ENCODE measurements around the gene STAT4.

STAT4 gene

DNA sequence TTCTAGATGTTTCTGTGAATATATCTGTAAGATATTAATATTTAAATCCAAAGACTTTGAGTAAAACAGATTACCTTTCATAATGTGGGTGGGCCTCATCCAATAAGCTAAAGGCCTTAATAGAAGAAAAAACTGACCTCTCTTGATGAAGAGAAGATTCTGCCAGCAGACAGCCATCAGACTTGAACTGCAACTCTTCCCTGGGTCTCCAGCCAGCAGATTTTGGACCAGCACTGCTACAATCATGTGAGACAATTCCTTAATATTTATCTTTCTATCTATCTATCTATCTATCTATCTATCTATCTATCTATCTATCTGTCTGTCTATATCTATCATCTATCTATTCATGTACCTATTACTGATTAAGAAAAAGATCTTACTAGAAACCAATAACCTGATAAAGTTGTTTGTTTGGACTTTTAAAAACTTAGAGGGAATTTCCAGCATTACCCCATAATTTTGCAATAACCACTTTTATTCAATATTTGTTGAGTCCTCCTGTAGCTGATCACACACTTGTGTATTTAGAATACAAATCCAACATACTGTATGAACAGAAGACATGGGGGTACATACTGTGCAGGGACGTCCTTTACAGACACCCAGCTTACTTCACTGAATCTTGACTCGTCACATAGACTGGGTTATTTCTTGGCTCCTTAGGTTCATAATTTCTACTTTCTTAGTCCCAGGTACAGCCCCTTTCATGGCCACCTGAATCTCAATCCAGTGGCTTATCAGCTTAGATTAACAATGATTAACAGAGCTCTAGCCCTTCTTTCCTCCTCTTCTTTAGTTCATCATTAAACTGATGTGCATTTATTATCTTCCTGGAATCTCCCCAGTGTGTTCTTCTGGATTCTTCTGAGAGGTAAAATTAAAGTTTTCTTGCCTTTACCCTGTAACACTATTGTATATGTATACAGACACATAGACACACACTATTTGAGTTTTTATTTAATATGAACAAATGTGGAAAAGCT lies 27.2 kb upstream of the STAT4 start:
- no peak for DNase-seq (ENCODE audit: low read depth)
- H3K4me3 ChIP-seq (ENCODE audit: low read depth, low read length), result no peak overlapping the region
- TF ChIP-seq, protein P1, sequence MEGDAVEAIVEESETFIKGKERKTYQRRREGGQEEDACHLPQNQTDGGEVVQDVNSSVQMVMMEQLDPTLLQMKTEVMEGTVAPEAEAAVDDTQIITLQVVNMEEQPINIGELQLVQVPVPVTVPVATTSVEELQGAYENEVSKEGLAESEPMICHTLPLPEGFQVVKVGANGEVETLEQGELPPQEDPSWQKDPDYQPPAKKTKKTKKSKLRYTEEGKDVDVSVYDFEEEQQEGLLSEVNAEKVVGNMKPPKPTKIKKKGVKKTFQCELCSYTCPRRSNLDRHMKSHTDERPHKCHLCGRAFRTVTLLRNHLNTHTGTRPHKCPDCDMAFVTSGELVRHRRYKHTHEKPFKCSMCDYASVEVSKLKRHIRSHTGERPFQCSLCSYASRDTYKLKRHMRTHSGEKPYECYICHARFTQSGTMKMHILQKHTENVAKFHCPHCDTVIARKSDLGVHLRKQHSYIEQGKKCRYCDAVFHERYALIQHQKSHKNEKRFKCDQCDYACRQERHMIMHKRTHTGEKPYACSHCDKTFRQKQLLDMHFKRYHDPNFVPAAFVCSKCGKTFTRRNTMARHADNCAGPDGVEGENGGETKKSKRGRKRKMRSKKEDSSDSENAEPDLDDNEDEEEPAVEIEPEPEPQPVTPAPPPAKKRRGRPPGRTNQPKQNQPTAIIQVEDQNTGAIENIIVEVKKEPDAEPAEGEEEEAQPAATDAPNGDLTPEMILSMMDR (IDR thresholded peaks at IDR 0.05; ENCODE audit: low read depth, low read length), result no peak
- TF ChIP-seq POLR2A (IDR thresholded peaks at IDR 0.05; ENCODE audit: extremely low read depth, insufficient read length) (no peak), MYC (IDR thresholded peaks at IDR 0.05; ENCODE audit: low read depth, low read length) (no peak)
- TF ChIP-seq, protein P2, sequence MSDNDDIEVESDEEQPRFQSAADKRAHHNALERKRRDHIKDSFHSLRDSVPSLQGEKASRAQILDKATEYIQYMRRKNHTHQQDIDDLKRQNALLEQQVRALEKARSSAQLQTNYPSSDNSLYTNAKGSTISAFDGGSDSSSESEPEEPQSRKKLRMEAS (IDR thresholded peaks at IDR 0.05; ENCODE audit: low read depth, low read length), result no peak

DNA sequence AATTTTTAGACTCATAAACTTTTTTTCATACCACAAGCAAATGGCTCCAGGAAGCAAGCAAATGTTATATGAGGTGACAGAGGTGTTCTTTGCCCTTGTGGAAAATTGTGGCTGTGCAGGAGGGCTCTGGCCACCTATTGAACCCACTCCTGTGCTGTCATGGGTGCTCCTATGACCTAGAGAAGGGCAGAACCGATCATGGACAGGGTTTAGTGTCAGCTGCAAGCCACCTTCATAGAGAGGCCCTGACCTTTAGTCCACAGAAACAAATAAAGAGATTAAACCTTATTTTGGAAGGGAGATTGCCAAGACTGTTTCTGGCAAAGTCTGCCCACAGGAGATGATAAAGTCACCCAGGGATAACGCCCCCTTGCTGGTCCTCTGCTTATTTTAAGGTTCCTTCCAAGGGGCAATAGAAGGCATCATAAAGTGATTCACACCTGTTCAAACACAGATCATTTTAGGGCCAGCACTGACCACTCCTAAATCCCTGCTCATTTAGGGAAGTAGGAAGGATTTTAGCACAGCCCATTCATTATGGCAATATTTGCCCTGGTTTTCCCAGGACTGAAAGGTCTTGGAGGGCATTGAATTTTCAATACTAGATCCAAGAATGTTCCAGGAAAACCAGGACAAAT lies 26.1 kb upstream of the STAT4 start:
- H3K4me3 ChIP-seq (ENCODE audit: low read depth, low read length), result no peak overlapping the region
- DNase-seq (ENCODE audit: low read depth), result no peak
- TF ChIP-seq, protein P2 (IDR thresholded peaks at IDR 0.05; ENCODE audit: low read depth, low read length), result no peak
- no peak for TF ChIP-seq POLR2A (IDR thresholded peaks at IDR 0.05; ENCODE audit: extremely low read depth, insufficient read length)
- TF ChIP-seq MYC (IDR thresholded peaks at IDR 0.05; ENCODE audit: low read depth, low read length), result no peak
- TF ChIP-seq, protein P1 (IDR thresholded peaks at IDR 0.05; ENCODE audit: low read depth, low read length), result no peak

DNA sequence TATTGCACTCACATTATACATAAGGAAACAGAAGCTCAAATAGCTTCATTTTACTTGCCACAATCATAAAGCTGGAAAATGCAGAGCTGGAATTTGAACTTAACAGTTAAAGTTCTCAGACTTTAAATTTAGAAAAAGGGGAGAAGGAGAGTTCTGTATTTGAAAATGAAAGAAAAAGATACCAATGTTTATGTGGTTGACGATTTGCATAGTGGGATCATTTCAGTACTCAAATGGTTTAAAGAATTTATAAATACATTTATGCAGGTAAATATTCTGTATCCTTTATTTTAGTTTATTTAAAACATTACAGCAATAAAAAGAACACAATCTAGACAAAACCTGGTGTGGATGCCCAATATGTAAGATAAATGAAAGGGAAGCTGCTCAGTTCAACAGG lies 25.5 kb upstream of the STAT4 start:
- DNase-seq (ENCODE audit: low read depth), result no peak
- no peak overlapping the region for H3K4me3 ChIP-seq (ENCODE audit: low read depth, low read length)

DNA sequence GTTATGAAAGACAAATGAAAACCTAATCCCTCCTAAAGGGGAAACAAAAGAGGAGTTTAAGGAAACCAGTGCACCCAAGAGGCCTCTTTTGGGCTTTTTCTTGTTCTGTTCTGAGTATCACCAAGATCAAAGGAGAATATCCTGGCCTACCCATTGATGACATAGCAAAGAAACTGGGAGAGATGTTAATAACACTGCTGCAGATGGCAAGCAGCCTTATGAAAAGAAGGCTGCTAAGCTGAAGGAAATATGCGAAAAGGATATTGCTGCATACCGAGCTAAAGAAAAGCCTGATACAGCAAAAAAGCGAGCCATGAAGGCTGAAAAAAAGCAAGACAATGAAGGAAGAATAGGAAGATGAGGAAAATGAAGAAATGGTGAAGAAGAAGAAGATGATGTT lies 23.6 kb upstream of the STAT4 start:
- no peak for DNase-seq (ENCODE audit: low read depth)
- H3K4me3 ChIP-seq (ENCODE audit: low read depth, low read length), result no peak overlapping the region
- TF ChIP-seq, protein P2 (IDR thresholded peaks at IDR 0.05; ENCODE audit: low read depth, low read length), result no peak
- no peak for TF ChIP-seq MYC (IDR thresholded peaks at IDR 0.05; ENCODE audit: low read depth, low read length)
- TF ChIP-seq, protein P1 (IDR thresholded peaks at IDR 0.05; ENCODE audit: low read depth, low read length), result no peak
- no peak for TF ChIP-seq POLR2A (IDR thresholded peaks at IDR 0.05; ENCODE audit: extremely low read depth, insufficient read length)

More for the DNA sequence above, 25.5 kb upstream of the STAT4 start:
- TF ChIP-seq, protein P1 (IDR thresholded peaks at IDR 0.05; ENCODE audit: low read depth, low read length), result no peak
- TF ChIP-seq, protein P2 (IDR thresholded peaks at IDR 0.05; ENCODE audit: low read depth, low read length), result no peak
- TF ChIP-seq MYC (IDR thresholded peaks at IDR 0.05; ENCODE audit: low read depth, low read length) (no peak), POLR2A (IDR thresholded peaks at IDR 0.05; ENCODE audit: extremely low read depth, insufficient read length) (no peak)

DNA sequence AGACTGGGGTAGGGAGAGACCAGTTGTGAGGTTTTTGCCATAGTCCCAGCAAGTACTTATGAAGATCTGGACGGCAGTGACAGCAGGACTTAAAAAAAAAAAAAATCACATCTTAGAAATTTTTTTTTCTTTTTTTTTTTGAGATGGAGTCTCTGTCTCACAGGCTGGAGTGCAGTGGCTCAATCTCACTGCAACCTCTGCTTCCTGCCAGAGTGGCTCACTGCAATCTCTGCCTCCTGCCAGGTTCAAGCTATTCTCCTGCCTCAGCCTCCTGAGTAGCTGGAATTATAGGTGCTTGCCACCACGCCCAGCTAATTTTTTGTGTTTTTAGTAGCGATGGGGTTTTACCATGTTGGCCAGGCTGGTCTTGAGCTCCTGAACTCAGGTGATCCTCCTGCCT lies 22.4 kb upstream of the STAT4 start:
- TF ChIP-seq POLR2A (IDR thresholded peaks at IDR 0.05; ENCODE audit: extremely low read depth, insufficient read length) (no peak), MYC (IDR thresholded peaks at IDR 0.05; ENCODE audit: low read depth, low read length) (no peak)
- TF ChIP-seq, protein P2 (IDR thresholded peaks at IDR 0.05; ENCODE audit: low read depth, low read length), result no peak
- TF ChIP-seq, protein P1 (IDR thresholded peaks at IDR 0.05; ENCODE audit: low read depth, low read length), result no peak
- no peak for DNase-seq (ENCODE audit: low read depth)
- H3K4me3 ChIP-seq (ENCODE audit: low read depth, low read length), result no peak overlapping the region

Data from NB4 (cell line).